Measurements from ENCODE around the gene CYB5R4.

DNA sequence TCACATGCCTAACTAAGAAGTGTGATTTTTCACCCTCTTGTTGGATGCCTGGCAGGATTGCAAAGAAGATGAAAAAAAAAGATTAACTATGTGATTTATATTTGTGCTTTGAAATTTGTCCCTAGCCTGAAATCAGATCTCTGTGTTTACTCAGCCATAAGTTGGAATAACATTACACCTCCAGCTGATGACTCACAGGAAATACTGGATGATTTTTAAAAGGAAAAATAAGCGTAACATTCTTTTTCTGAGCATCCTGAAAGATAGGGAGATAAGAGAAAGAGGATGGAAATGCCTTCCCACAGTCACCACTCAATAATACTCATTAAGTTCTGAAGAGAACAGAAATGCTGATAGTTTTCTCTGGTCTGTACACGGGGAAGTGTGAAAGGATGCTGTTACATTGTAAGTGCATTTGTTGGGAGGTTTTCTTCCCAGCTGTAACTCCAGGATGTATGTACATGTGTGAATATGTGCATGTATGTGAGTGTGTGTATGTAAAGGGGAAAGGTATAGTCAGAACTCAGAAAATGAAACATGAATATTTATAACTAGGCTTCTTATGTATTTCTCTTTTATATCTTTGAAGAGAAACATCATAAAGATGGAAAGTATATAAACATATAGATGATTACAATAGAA, 43.7 kb upstream of the CYB5R4 start:
- TF ChIP-seq BHLHE40 (IDR thresholded peaks at IDR 0.05; ENCODE audit: borderline replicate concordance in 1 of 2, low read depth in 2 of 2, low read length in 1 of 2) (no peak), CHD2 (IDR thresholded peaks at IDR 0.05; ENCODE audit: borderline replicate concordance, low read depth, low read length) (no peak), SMAD1 (IDR thresholded peaks at IDR 0.05; ENCODE audit: low read depth, partially characterized antibody) (no peak), POLR2AphosphoS2 (IDR thresholded peaks at IDR 0.05; ENCODE audit: low read depth, low read length) (no peak)
- TF ChIP-seq, protein P1, sequence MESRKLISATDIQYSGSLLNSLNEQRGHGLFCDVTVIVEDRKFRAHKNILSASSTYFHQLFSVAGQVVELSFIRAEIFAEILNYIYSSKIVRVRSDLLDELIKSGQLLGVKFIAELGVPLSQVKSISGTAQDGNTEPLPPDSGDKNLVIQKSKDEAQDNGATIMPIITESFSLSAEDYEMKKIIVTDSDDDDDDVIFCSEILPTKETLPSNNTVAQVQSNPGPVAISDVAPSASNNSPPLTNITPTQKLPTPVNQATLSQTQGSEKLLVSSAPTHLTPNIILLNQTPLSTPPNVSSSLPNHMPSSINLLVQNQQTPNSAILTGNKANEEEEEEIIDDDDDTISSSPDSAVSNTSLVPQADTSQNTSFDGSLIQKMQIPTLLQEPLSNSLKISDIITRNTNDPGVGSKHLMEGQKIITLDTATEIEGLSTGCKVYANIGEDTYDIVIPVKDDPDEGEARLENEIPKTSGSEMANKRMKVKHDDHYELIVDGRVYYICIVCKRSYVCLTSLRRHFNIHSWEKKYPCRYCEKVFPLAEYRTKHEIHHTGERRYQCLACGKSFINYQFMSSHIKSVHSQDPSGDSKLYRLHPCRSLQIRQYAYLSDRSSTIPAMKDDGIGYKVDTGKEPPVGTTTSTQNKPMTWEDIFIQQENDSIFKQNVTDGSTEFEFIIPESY (IDR thresholded peaks at IDR 0.05): no peak
- TF ChIP-seq, protein P2, sequence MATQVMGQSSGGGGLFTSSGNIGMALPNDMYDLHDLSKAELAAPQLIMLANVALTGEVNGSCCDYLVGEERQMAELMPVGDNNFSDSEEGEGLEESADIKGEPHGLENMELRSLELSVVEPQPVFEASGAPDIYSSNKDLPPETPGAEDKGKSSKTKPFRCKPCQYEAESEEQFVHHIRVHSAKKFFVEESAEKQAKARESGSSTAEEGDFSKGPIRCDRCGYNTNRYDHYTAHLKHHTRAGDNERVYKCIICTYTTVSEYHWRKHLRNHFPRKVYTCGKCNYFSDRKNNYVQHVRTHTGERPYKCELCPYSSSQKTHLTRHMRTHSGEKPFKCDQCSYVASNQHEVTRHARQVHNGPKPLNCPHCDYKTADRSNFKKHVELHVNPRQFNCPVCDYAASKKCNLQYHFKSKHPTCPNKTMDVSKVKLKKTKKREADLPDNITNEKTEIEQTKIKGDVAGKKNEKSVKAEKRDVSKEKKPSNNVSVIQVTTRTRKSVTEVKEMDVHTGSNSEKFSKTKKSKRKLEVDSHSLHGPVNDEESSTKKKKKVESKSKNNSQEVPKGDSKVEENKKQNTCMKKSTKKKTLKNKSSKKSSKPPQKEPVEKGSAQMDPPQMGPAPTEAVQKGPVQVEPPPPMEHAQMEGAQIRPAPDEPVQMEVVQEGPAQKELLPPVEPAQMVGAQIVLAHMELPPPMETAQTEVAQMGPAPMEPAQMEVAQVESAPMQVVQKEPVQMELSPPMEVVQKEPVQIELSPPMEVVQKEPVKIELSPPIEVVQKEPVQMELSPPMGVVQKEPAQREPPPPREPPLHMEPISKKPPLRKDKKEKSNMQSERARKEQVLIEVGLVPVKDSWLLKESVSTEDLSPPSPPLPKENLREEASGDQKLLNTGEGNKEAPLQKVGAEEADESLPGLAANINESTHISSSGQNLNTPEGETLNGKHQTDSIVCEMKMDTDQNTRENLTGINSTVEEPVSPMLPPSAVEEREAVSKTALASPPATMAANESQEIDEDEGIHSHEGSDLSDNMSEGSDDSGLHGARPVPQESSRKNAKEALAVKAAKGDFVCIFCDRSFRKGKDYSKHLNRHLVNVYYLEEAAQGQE (IDR thresholded peaks at IDR 0.05; ENCODE audit: low read depth, low read length): no peak
- TF ChIP-seq, protein P3, sequence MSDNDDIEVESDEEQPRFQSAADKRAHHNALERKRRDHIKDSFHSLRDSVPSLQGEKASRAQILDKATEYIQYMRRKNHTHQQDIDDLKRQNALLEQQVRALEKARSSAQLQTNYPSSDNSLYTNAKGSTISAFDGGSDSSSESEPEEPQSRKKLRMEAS (IDR thresholded peaks at IDR 0.05; ENCODE audit: low read depth, low read length): no peak

All from GM12878 (cell line).